ENCODE measurements around the gene OR2A14.

- TF ChIP-seq, protein P1, sequence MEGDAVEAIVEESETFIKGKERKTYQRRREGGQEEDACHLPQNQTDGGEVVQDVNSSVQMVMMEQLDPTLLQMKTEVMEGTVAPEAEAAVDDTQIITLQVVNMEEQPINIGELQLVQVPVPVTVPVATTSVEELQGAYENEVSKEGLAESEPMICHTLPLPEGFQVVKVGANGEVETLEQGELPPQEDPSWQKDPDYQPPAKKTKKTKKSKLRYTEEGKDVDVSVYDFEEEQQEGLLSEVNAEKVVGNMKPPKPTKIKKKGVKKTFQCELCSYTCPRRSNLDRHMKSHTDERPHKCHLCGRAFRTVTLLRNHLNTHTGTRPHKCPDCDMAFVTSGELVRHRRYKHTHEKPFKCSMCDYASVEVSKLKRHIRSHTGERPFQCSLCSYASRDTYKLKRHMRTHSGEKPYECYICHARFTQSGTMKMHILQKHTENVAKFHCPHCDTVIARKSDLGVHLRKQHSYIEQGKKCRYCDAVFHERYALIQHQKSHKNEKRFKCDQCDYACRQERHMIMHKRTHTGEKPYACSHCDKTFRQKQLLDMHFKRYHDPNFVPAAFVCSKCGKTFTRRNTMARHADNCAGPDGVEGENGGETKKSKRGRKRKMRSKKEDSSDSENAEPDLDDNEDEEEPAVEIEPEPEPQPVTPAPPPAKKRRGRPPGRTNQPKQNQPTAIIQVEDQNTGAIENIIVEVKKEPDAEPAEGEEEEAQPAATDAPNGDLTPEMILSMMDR (optimal IDR thresholded peaks at IDR 0.05 in 1 of 3, IDR thresholded peaks at IDR 0.05 in 1 of 3, conservative IDR thresholded peaks at IDR 0.05 in 1 of 3; ENCODE audit: extremely low read depth in 1 of 3, insufficient read depth in 2 of 3, low read length in 3 of 3), result no peak
- TF ChIP-seq EZH2 (IDR thresholded peaks at IDR 0.05; ENCODE audit: low read length), result no peak
Observed at GRCh38 chr7:144087230-144087629, 35.7 kb upstream of the OR2A14 start.

All from keratinocyte (primary cell).